ENCODE measurements around the gene FSD2.
A peak's percentile ranks its signal among the peaks of the same experiment; 100 is the strongest.
"Not testable (repeated sequence)": the region's sequence is repeated elsewhere in the genome, so short reads cannot be mapped to it uniquely, and the experiment has no call there.

The FSD2 gene

GRCh38 chr15:82712036-82712435 lies 93.8 kb downstream of the FSD2 start:
- ChIA-PET CTCF (no interaction called here), POLR2A (no interaction called here)
- no peak for TF ChIP-seq CTCF (IDR thresholded peaks at IDR 0.05; ENCODE audit: control extremely low read depth, extremely low read depth, low read depth, missing control alignments)
- no peak for DNase-seq (ENCODE audit: extremely low spot score)

- DNase-seq (ENCODE audit: extremely low spot score), result no peak
- ChIA-PET CTCF (no interaction called here), POLR2A (no interaction called here)
- TF ChIP-seq CTCF (IDR thresholded peaks at IDR 0.05; ENCODE audit: control extremely low read depth, extremely low read depth, low read depth, missing control alignments), result no peak
Observed at GRCh38 chr15:82710926-82711490, 94.9 kb downstream of the FSD2 start.

- POLR2A ChIA-PET, result no interaction called here
- no peak for TF ChIP-seq CTCF (IDR thresholded peaks at IDR 0.05; ENCODE audit: control extremely low read depth, extremely low read depth, low read depth, missing control alignments)
- CTCF ChIA-PET, result no interaction called here
- DNase-seq (ENCODE audit: extremely low spot score), result no peak
Observed at GRCh38 chr15:82710208-82710555, 95.7 kb downstream of the FSD2 start.

GRCh38 chr15:82709421-82710207 lies 96.3 kb downstream of the FSD2 start, which contains the start of gene AP3B2:
Gene AP3B2 (minus strand): TSS chr15:82709875. CDS start chr15:82709706, 169 bp downstream.
- no peak for TF ChIP-seq CTCF (IDR thresholded peaks at IDR 0.05; ENCODE audit: control extremely low read depth, extremely low read depth, low read depth, missing control alignments)
- ChIA-PET CTCF (no interaction called here), POLR2A (no interaction called here)
- peak; percentile 89 for DNase-seq (ENCODE audit: extremely low spot score)

GRCh38 chr15:82709081-82709420 lies 96.8 kb downstream of the FSD2 start:
- DNase-seq (ENCODE audit: extremely low spot score), result no peak
- ChIA-PET POLR2A (no interaction called here), CTCF (no interaction called here)
- no peak for TF ChIP-seq CTCF (IDR thresholded peaks at IDR 0.05; ENCODE audit: control extremely low read depth, extremely low read depth, low read depth, missing control alignments)

- DNase-seq (ENCODE audit: extremely low spot score); CTCF ChIA-PET; POLR2A ChIA-PET: not testable (repeated sequence)
Observed at GRCh38 chr15:82705856-82706255, 100.0 kb downstream of the FSD2 start.

All from GM10248 (cell line).